SHP77 treated with DMSO at 0.1 percent for 48 hours (cell line): Measurements from ENCODE around the gene KCNMB3.

Experiments
- DNase-seq: peaks from one replicate; lab custom pipeline; 2025; lab: John Stamatoyannopoulos, UW

Gene KCNMB3

GRCh38 chr3:179196098-179196497 is 54.8 kb downstream of the KCNMB3 start:
- DNase-seq = no peak

GRCh38 chr3:179194931-179195330 is 56.0 kb downstream of the KCNMB3 start:
- DNase-seq = no peak
